ENCODE results near the gene UTP15.

DNA sequence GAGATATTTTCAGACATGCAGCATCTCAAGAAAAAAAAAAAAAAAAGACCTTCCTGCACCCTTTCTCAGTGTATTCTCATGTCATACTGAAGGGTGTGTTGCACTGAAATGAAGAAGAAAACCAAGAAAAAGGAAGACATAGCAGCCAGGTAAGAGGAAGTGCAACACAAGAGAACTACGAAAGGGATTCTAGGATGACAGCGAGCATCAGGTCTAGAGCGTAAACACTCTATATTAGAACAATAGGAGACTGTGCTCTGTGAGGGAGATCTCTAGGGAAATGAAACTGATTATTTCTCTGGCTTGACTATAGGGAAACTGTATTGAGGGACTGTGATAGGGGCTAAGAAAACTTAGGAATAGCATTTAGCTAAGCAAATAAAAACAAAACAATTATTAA, 37.3 kb upstream of the UTP15 start:
- TF ChIP-seq, protein P1, sequence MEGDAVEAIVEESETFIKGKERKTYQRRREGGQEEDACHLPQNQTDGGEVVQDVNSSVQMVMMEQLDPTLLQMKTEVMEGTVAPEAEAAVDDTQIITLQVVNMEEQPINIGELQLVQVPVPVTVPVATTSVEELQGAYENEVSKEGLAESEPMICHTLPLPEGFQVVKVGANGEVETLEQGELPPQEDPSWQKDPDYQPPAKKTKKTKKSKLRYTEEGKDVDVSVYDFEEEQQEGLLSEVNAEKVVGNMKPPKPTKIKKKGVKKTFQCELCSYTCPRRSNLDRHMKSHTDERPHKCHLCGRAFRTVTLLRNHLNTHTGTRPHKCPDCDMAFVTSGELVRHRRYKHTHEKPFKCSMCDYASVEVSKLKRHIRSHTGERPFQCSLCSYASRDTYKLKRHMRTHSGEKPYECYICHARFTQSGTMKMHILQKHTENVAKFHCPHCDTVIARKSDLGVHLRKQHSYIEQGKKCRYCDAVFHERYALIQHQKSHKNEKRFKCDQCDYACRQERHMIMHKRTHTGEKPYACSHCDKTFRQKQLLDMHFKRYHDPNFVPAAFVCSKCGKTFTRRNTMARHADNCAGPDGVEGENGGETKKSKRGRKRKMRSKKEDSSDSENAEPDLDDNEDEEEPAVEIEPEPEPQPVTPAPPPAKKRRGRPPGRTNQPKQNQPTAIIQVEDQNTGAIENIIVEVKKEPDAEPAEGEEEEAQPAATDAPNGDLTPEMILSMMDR (conservative IDR thresholded peaks at IDR 0.05 in 1 of 2, IDR thresholded peaks at IDR 0.05 in 1 of 2; ENCODE audit: extremely low read depth in 1 of 2, insufficient read depth in 1 of 2, low read depth in 1 of 2, low read length in 2 of 2): no peak
- TF ChIP-seq EZH2 (IDR thresholded peaks at IDR 0.05; ENCODE audit: borderline replicate concordance, low read length): no peak

Data from mammary epithelial cell (primary cell).